ENCODE measurements around the gene RBMS3.

Gene RBMS3

GRCh38 chr3:29608414-29609327 is 327.8 kb downstream of the RBMS3 start:
- DNase-seq (ENCODE audit: low read depth in 2 of 3, low spot score in 2 of 3) = no peak

- no peak for DNase-seq (ENCODE audit: low read depth in 2 of 3, low spot score in 2 of 3)
These were observed 328.5 kb downstream of the RBMS3 start for GRCh38 chr3:29609328-29609811.

GRCh38 chr3:29610781-29611180 is 329.9 kb downstream of the RBMS3 start:
- no peak for DNase-seq (ENCODE audit: low read depth in 2 of 3, low spot score in 2 of 3)

- DNase-seq (ENCODE audit: low read depth in 2 of 3, low spot score in 2 of 3) = no peak
These were observed 330.4 kb downstream of the RBMS3 start for GRCh38 chr3:29611252-29611651.

- DNase-seq (ENCODE audit: low read depth in 2 of 3, low spot score in 2 of 3) = no peak
These were observed 331.7 kb downstream of the RBMS3 start for GRCh38 chr3:29612536-29612935.

GRCh38 chr3:29614954-29615353 is 334.1 kb downstream of the RBMS3 start:
- DNase-seq (ENCODE audit: low read depth in 2 of 3, low spot score in 2 of 3) = no peak

- no peak for DNase-seq (ENCODE audit: low read depth in 2 of 3, low spot score in 2 of 3)
These were observed 337.8 kb downstream of the RBMS3 start for GRCh38 chr3:29618395-29619282.

- DNase-seq (ENCODE audit: low read depth in 2 of 3, low spot score in 2 of 3) = no peak
These were observed 338.8 kb downstream of the RBMS3 start for GRCh38 chr3:29619676-29620075.

- no peak for DNase-seq (ENCODE audit: low read depth in 2 of 3, low spot score in 2 of 3)
These were observed 346.6 kb downstream of the RBMS3 start for GRCh38 chr3:29627136-29628117.

GRCh38 chr3:29628795-29629194 is 347.9 kb downstream of the RBMS3 start:
- DNase-seq (ENCODE audit: low read depth in 2 of 3, low spot score in 2 of 3) = no peak

- DNase-seq (ENCODE audit: low read depth in 2 of 3, low spot score in 2 of 3) = no peak
These were observed 355.0 kb downstream of the RBMS3 start for GRCh38 chr3:29635888-29636287.

GRCh38 chr3:29637068-29637467 is 356.2 kb downstream of the RBMS3 start:
- DNase-seq (ENCODE audit: low read depth in 2 of 3, low spot score in 2 of 3) = no peak

- DNase-seq (ENCODE audit: low read depth in 2 of 3, low spot score in 2 of 3) = no peak
These were observed 358.9 kb downstream of the RBMS3 start for GRCh38 chr3:29639578-29640290.

GRCh38 chr3:29642393-29643033 is 361.6 kb downstream of the RBMS3 start:
- no peak for DNase-seq (ENCODE audit: low read depth in 2 of 3, low spot score in 2 of 3)

GRCh38 chr3:29643034-29643425 is 362.2 kb downstream of the RBMS3 start:
- DNase-seq (ENCODE audit: low read depth in 2 of 3, low spot score in 2 of 3) = no peak

GRCh38 chr3:29644261-29644660 is 363.4 kb downstream of the RBMS3 start:
- no peak for DNase-seq (ENCODE audit: low read depth in 2 of 3, low spot score in 2 of 3)

- no peak for DNase-seq (ENCODE audit: low read depth in 2 of 3, low spot score in 2 of 3)
These were observed 364.2 kb downstream of the RBMS3 start for GRCh38 chr3:29644956-29645636.

GRCh38 chr3:29646043-29646442 is 365.2 kb downstream of the RBMS3 start:
- DNase-seq (ENCODE audit: low read depth in 2 of 3, low spot score in 2 of 3) = no peak
